WTC11 (cell line): Measurements from ENCODE around the gene PTPN6. TPM values are rescaled to one million over a fixed set of nuclear protein-coding genes. Genes with fewer than 3 reads are reported as not detected.

Experiments
- ATAC-seq: fragments of 200-7000 bp; cut with Tn5 transposase; 2 replicates; pipeline ENCODE4 v1.10.0; 2021; ENCODE audit warnings: mild to moderate bottlenecking, moderate library complexity
- CTCF ChIA-PET: fragments of 300-600 bp; sonication (Branson Sonifier 250); formaldehyde crosslinking; loops from one replicate; lab custom pipeline; 2021; ENCODE audit warnings: antibody characterized with exemption; lab: Charles Lee
- POLR2A ChIA-PET: fragments of 350-600 bp; sonication (Branson Sonifier 250); formaldehyde crosslinking; loops from one replicate; lab custom pipeline; 2021; ENCODE audit warnings: antibody characterized with exemption; lab: Charles Lee
- DNase-seq: peaks from one replicate; pipeline ENCODE4 v3.0.0; 2021; ENCODE audit warnings: low spot score
- H3K27ac Mint-ChIP-seq: 2 replicates; pipeline ENCODE4 v1.8.0; 2021; ENCODE audit warnings: mixed read lengths
- H3K27me3 Mint-ChIP-seq: 2 replicates; pipeline ENCODE4 v1.8.0; 2021; ENCODE audit warnings: low read depth, mild to moderate bottlenecking, moderate library complexity, mixed read lengths
- H3K36me3 Mint-ChIP-seq: 2 replicates; pipeline ENCODE4 v1.8.0; 2021; ENCODE audit warnings: mixed read lengths
- H3K4me1 Mint-ChIP-seq: 2 replicates; pipeline ENCODE4 v1.8.0; 2022; ENCODE audit warnings: mixed read lengths
- H3K4me3 Mint-ChIP-seq: 2 replicates; pipeline ENCODE4 v1.8.0; 2021; ENCODE audit warnings: mild to moderate bottlenecking, moderate library complexity, mixed read lengths
- H3K9me3 Mint-ChIP-seq: 2 replicates; pipeline ENCODE4 v1.8.0; 2021; ENCODE audit warnings: mixed read lengths
- ATF1 ChIP-seq: sonication (generic); formaldehyde crosslinking; IDR thresholded peaks from 2 replicates; pipeline ENCODE4 v1.8.1; 2023; ENCODE audit warnings: mild to moderate bottlenecking, moderate library complexity, missing genetic modification reagents
- CREM ChIP-seq: sonication (generic); formaldehyde crosslinking; IDR thresholded peaks from 2 replicates; pipeline ENCODE4 v1.8.1; 2022; ENCODE audit warnings: mild to moderate bottlenecking, missing genetic modification reagents, moderate library complexity
- CTCF ChIP-seq: fragments of 200-600 bp; IDR thresholded peaks from 2 replicates; pipeline ENCODE4 v1.8.0; 2022; ENCODE audit warnings: antibody characterized with exemption
- E2F1 ChIP-seq: sonication (generic); formaldehyde crosslinking; IDR thresholded peaks from 2 replicates; pipeline ENCODE4 v1.8.0; 2022; ENCODE audit warnings: mild to moderate bottlenecking, missing genetic modification reagents
- E2F5 ChIP-seq: sonication (generic); formaldehyde crosslinking; IDR thresholded peaks from 2 replicates; pipeline ENCODE4 v1.8.1; 2022; ENCODE audit warnings: mild to moderate bottlenecking, moderate library complexity, missing genetic modification reagents
- ERG ChIP-seq: fragments of 250-450 bp; sonication (Bioruptor Pico); IDR thresholded peaks from 2 replicates; pipeline ENCODE4 v1.8.0; 2021; ENCODE audit warnings: mild to moderate bottlenecking
- ESRRA ChIP-seq: sonication (generic); formaldehyde crosslinking; IDR thresholded peaks from 2 replicates; pipeline ENCODE4 v1.8.1; 2022; ENCODE audit warnings: mild to moderate bottlenecking, missing genetic modification reagents, borderline replicate concordance
- JAZF1 ChIP-seq: fragments of 250-450 bp; sonication (Bioruptor Pico); IDR thresholded peaks from 2 replicates; pipeline ENCODE4 v1.9.0; 2021; ENCODE audit warnings: moderate library complexity, mild to moderate bottlenecking, inconsistent platforms
- JUN ChIP-seq: sonication (generic); formaldehyde crosslinking; IDR thresholded peaks from 2 replicates; pipeline ENCODE4 v1.8.0; 2023; ENCODE audit warnings: mild to moderate bottlenecking, missing genetic modification reagents
- MXD4 ChIP-seq: fragments of 250-450 bp; sonication (Bioruptor Pico); IDR thresholded peaks from 2 replicates; pipeline ENCODE4 v1.8.0; 2021; ENCODE audit warnings: mild to moderate bottlenecking, moderate library complexity, borderline replicate concordance
- NFATC4 ChIP-seq: fragments of 250-450 bp; sonication (Bioruptor Pico); IDR thresholded peaks from 2 replicates; pipeline ENCODE4 v1.9.0; 2021; ENCODE audit warnings: mild to moderate bottlenecking
- NR2C2 ChIP-seq: sonication (generic); formaldehyde crosslinking; IDR thresholded peaks from 2 replicates; pipeline ENCODE4 v1.8.0; 2022; ENCODE audit warnings: mild to moderate bottlenecking, missing genetic modification reagents
- PREB ChIP-seq: sonication (generic); formaldehyde crosslinking; IDR thresholded peaks from 2 replicates; pipeline ENCODE4 v1.8.1; 2022; ENCODE audit warnings: mild to moderate bottlenecking, missing genetic modification reagents, moderate library complexity, borderline replicate concordance
- TCF7 ChIP-seq: sonication (generic); formaldehyde crosslinking; IDR thresholded peaks from 2 replicates; pipeline ENCODE4 v1.8.0; 2022; ENCODE audit warnings: mild to moderate bottlenecking, low read depth, missing genetic modification reagents, moderate library complexity
- ZNF263 ChIP-seq: sonication (generic); formaldehyde crosslinking; IDR thresholded peaks from 2 replicates; pipeline ENCODE4 v1.8.1; 2022; ENCODE audit warnings: low read depth, mild to moderate bottlenecking, moderate library complexity, missing genetic modification reagents
- ZNF512 ChIP-seq: sonication (generic); formaldehyde crosslinking; IDR thresholded peaks from 2 replicates; pipeline ENCODE4 v1.8.1; 2022; ENCODE audit warnings: missing genetic modification reagents, borderline replicate concordance
- ZNF671 ChIP-seq: fragments of 250-450 bp; sonication (Bioruptor Pico); IDR thresholded peaks from 2 replicates; pipeline ENCODE4 v1.8.0; 2021; ENCODE audit warnings: mild to moderate bottlenecking
- total RNA-seq: library from RNA; stranded (reverse); gene quantifications from 3 replicates; pipeline ENCODE4 v1.2.3, GENCODE V29; 2021

Gene PTPN6
- total RNA-seq, 1 experiment from 2014 or later = 27.1 TPM

- TF ChIP-seq E2F5 (CRISPR knock-in tag) = no peak
Measured at GRCh38 chr12:7004840-7005239, 53.7 kb downstream of the PTPN6 start (continued).

- H3K9me3 Mint-ChIP-seq = no peaks in the 10 kb centered on the region
- ChIA-PET CTCF (interaction anchor here (1.2 to 1.3 kb wide), 2 partner anchors 13 to 104 kb away, joined by 3 to 4 read pairs; partner anchors contain the start of genes C1RL and LPCAT3), POLR2A (interaction anchor here (0.6 kb wide), 1 partner anchor 13 kb away, joined by 3 read pairs; the partner anchor contains the start of gene LPCAT3)
- ATAC-seq (no peak), DNase-seq (no peak)
- TF ChIP-seq MXD4 (CRISPR knock-in tag) (no peak), ZNF512 (CRISPR knock-in tag) (no peak), ESRRA (no peak), E2F1 (CRISPR knock-in tag) (no peak), ATF1 (CRISPR knock-in tag) (no peak), PREB (CRISPR knock-in tag) (no peak), CREM (no peak), ERG (CRISPR knock-in tag) (no peak), CTCF (no peak), ZNF263 (CRISPR knock-in tag) (no peak), JUN (CRISPR knock-in tag) (no peak), JAZF1 (CRISPR knock-in tag) (no peak), ZNF671 (CRISPR knock-in tag) (no peak), NFATC4 (no peak), NR2C2 (no peak), TCF7 (CRISPR knock-in tag) (no peak)
- no peaks in the 10 kb centered on the region for H3K4me1 Mint-ChIP-seq
- H3K27ac Mint-ChIP-seq = no peak overlapping the region
- H3K4me3 Mint-ChIP-seq = no peak overlapping the region
- H3K36me3 Mint-ChIP-seq = peaks cover 10% of the 10 kb centered on the region; the same call in 1 of the 2 replicates
- no peaks in the 10 kb centered on the region for H3K27me3 Mint-ChIP-seq
Measured at GRCh38 chr12:7005311-7005710, 54.2 kb downstream of the PTPN6 start.
